RWPE2 (cell line): ENCODE results near the gene OR13J1.

Experiments used
- ATAC-seq: fragments of 200-7000 bp; cut with Tn5 transposase; 3 replicates; pipeline ENCODE4 v1.9.1; 2021; ENCODE audit warnings: low read depth
- DNase-seq: peaks from one replicate; pipeline ENCODE4 v3.0.0-alpha.2; 2020; ENCODE audit warnings: low spot score
- H3K27ac ChIP-seq: fragments of 450-650 bp; 2 replicates; pipeline ENCODE4 v1.5.1; 2017; ENCODE audit warnings: mild to moderate bottlenecking; ENCODE audit not compliant: poor library complexity, severe bottlenecking
- H3K27me3 ChIP-seq: fragments of 250-450 bp; sonication (Bioruptor Pico); 2 replicates; pipeline ENCODE4 v1.5.1; 2021; ENCODE audit warnings: mild to moderate bottlenecking, moderate library complexity; ENCODE audit not compliant: insufficient read depth, poor library complexity, severe bottlenecking
- H3K36me3 ChIP-seq: fragments of 250-450 bp; sonication (Bioruptor Pico); 2 replicates; pipeline ENCODE4 v1.5.1; 2020; ENCODE audit warnings: low read depth, mild to moderate bottlenecking, moderate library complexity
- H3K4me1 ChIP-seq: fragments of 250-450 bp; sonication (Bioruptor Pico); 2 replicates; pipeline ENCODE4 v1.5.1; 2021; ENCODE audit warnings: mild to moderate bottlenecking, moderate library complexity; ENCODE audit not compliant: insufficient read depth, poor library complexity, severe bottlenecking
- H3K4me3 ChIP-seq: fragments of 250-450 bp; sonication (Bioruptor Pico); 2 replicates; pipeline ENCODE4 v1.5.1; 2021; ENCODE audit warnings: mild to moderate bottlenecking, moderate library complexity; ENCODE audit not compliant: severe bottlenecking
- H3K9me3 ChIP-seq: fragments of 250-450 bp; sonication (Bioruptor Pico); 2 replicates; pipeline ENCODE4 v1.5.1; 2021; ENCODE audit warnings: mild to moderate bottlenecking, moderate library complexity; ENCODE audit not compliant: severe bottlenecking
- CTCF ChIP-seq: fragments of 450-650 bp; IDR thresholded peaks from one replicate; pipeline ENCODE4 v1.5.1; 2017; ENCODE audit warnings: mild to moderate bottlenecking, moderate library complexity; ENCODE audit not compliant: poor library complexity, severe bottlenecking

Gene OR13J1

DNA sequence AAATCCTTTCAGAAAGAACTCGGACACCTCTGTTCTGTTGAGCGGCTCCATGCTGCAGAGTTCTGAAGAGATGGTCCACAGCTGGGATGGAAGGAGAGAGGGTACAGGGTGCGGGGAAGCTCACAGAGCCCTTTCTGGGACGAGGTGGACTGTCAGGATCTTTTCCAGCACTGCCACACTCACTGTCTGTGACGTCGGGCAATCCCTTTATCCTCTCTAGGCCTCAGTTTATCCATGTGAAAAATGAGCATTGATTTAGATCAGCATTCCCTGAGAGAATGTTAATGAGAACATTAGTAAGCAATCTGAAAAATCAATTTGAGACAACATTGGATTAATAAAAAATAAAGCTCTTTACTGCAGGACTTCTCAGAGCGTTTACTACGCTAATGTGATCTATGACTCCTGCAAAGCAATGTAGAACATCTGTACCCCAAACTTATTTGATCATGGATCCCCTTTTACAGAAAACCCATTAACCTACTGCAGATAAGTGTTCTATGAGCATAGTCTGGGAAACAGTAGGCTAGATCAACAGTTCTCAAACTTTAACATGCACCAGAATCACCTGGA lies at the start of gene OR13J1:
Gene OR13J1, minus strand, starts transcription at position 51 of the 573 bp plus-strand sequence. Its CDS starts 0 bp downstream, at position 51.
- no peaks in the 10 kb centered on the region for H3K27me3 ChIP-seq
- H3K27ac ChIP-seq: no peak within 1 kb of the TSS
- DNase-seq (no peak), ATAC-seq (no peak)
- no peaks in the 10 kb centered on the region for H3K9me3 ChIP-seq
- H3K4me1 ChIP-seq: peaks cover 6% of the 10 kb centered on the region
- H3K4me3 ChIP-seq: no peak within 1 kb of the TSS
- no peaks in the 10 kb centered on the region for H3K36me3 ChIP-seq
- no peak for TF ChIP-seq CTCF

DNA sequence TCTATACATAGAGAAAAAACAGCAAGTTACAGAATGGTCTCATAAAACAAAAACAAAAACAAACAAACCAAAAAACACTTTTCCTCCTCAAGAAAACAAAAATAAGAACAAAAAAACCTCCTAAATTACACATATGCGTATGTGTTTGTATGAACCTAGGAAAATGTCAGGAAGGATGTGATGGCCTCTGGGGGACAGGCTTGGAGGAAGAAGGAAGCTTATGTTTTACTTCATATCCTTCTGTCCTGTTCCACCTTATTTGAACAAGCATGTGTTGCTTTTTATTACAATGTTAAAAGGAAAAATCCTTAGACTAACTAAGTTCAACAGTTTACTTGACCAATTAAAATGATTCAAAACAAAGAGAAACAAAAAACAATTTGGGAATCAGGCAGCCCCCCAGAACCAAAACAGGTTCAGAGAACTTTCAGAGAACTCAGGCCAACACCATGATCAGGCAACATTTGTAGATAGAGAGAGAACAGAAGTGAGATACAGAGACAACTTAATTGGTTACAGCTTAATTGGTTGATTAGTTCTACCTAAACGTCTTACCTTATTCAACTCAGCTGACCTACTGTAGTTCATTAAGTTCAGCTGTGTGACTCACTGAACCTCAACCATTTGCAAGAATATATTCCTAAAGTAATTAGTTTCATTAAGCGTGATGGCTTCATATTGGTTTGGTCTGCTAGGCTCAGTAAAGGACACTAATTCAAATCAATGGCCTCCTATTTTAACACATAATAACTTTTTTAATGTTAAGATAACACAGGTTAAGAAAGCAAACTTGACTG lies 49.2 kb upstream of the OR13J1 start:
- no peak for TF ChIP-seq CTCF
- ATAC-seq (no peak), DNase-seq (no peak)
- no peak overlapping the region for H3K27ac ChIP-seq
- H3K4me1 ChIP-seq: peaks cover 13% of the 10 kb centered on the region
- no peak overlapping the region for H3K4me3 ChIP-seq
- no peaks in the 10 kb centered on the region for H3K9me3 ChIP-seq
- H3K27me3 ChIP-seq: no peaks in the 10 kb centered on the region
- no peaks in the 10 kb centered on the region for H3K36me3 ChIP-seq

- H3K9me3 ChIP-seq: no peaks in the 10 kb centered on the region
- ATAC-seq (no peak), DNase-seq (no peak)
- no peaks in the 10 kb centered on the region for H3K36me3 ChIP-seq
- no peak for TF ChIP-seq CTCF
- H3K27me3 ChIP-seq: no peaks in the 10 kb centered on the region
- no peak overlapping the region for H3K27ac ChIP-seq
- H3K4me3 ChIP-seq: no peak overlapping the region
- H3K4me1 ChIP-seq: peaks cover 7% of the 10 kb centered on the region
Measured at GRCh38 chr9:35918780-35919179, 48.6 kb upstream of the OR13J1 start.

- Histone ChIP-seq H3K27ac (no peak overlapping the region), H3K9me3 (no peaks in the 10 kb centered on the region), H3K27me3 (no peaks in the 10 kb centered on the region), H3K4me3 (no peak overlapping the region), H3K36me3 (no peaks in the 10 kb centered on the region), H3K4me1 (no peaks in the 10 kb centered on the region)
- no peak for TF ChIP-seq CTCF
- no peak for ATAC-seq
- no peak for DNase-seq
Measured at GRCh38 chr9:35917261-35917660, 47.1 kb upstream of the OR13J1 start.
